Loucy (cell line): Measurements from ENCODE around the gene L3MBTL4.

Experiments
- CTCF ChIP-seq: fragments of 200-600 bp; sonication (generic); conservative IDR thresholded peaks from 2 replicates; pipeline ENCODE4 v1.5.1; 2014; ENCODE audit warnings: mild to moderate bottlenecking, antibody characterized with exemption, low read length
- EZH2phosphoT487 ChIP-seq: fragments of 200-600 bp; IDR thresholded peaks from 2 replicates; pipeline ENCODE4 v1.6.1; 2018; ENCODE audit warnings: antibody characterized with exemption, mild to moderate bottlenecking, moderate library complexity, borderline replicate concordance

- TF ChIP-seq CTCF (no peak), EZH2phosphoT487 (no peak)
Measured at GRCh38 chr18:6242004-6242403, 172.7 kb downstream of the L3MBTL4 start.
